Astrocyte of the cerebellum (primary cell): Measurements from ENCODE around the gene SPC25.

Experiments
- DNase-seq: peaks from one replicate; pipeline ENCODE4 v3.0.0-alpha.2; 2011; ENCODE audit warnings: low read depth
- H3K4me3 ChIP-seq: 2 replicates; pipeline ENCODE4 v1.5.1; 2011; ENCODE audit warnings: mild to moderate bottlenecking, low read depth, low read length, moderate library complexity
- in situ Hi-C: cut with HindIII; loops from 2 replicates; pipeline ENCODE4 v1.10.0; 2017; ENCODE audit warnings: low sequenced_read_pairs
- TF ChIP-seq, protein P1 (sequence below): IDR thresholded peaks from 2 replicates; pipeline ENCODE4 v1.5.1; 2012; ENCODE audit warnings: low read length, low read depth, moderate library complexity, mild to moderate bottlenecking; ENCODE audit errors: missing control alignments

The SPC25 gene

DNA sequence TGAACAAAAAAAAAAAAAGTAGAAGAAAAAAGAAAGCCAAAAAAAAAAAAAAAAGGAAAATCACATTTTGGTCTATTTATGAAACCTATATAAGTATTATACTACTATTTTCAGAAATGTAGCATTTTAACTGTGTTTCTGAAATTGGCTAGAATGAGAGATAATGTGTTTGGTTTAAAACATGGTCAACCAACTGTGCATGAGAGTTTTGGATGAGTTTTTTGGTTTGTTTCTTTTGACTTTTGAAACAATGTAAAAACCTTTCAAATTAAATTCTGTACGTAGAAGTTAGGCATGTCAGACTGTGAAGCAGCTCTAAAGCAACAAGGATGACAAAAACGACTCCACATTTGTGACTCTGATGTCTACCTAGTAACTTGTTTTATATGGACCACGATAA lies 34.6 kb downstream of the SPC25 start:
- DNase-seq, result no peak
- in situ Hi-C loops, result no loop called here
- TF ChIP-seq, protein P1, sequence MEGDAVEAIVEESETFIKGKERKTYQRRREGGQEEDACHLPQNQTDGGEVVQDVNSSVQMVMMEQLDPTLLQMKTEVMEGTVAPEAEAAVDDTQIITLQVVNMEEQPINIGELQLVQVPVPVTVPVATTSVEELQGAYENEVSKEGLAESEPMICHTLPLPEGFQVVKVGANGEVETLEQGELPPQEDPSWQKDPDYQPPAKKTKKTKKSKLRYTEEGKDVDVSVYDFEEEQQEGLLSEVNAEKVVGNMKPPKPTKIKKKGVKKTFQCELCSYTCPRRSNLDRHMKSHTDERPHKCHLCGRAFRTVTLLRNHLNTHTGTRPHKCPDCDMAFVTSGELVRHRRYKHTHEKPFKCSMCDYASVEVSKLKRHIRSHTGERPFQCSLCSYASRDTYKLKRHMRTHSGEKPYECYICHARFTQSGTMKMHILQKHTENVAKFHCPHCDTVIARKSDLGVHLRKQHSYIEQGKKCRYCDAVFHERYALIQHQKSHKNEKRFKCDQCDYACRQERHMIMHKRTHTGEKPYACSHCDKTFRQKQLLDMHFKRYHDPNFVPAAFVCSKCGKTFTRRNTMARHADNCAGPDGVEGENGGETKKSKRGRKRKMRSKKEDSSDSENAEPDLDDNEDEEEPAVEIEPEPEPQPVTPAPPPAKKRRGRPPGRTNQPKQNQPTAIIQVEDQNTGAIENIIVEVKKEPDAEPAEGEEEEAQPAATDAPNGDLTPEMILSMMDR, result no peak
- H3K4me3 ChIP-seq, result no peak overlapping the region

DNA sequence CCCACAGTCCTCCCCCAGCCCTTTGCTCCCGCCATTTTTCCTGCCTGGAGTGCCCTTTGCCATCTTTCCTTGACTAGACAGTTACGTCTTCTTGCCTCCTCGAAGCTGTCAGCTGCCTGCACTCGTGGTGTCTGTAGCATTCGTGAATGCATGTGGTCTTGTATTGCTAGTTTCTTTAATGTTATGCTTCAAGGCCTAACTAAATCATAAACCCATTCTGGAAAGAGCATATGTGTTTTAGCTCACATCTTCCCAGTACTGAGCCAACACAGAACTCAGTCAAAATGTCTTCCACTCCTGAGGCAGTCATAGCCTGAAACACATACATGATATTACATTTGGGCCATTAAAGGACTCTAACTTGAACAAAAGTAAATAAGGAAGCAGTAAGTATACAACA lies 35.6 kb downstream of the SPC25 start:
- no peak for DNase-seq
- H3K4me3 ChIP-seq, result no peak overlapping the region
- TF ChIP-seq, protein P1, result no peak
- in situ Hi-C loops, result no loop called here

DNA sequence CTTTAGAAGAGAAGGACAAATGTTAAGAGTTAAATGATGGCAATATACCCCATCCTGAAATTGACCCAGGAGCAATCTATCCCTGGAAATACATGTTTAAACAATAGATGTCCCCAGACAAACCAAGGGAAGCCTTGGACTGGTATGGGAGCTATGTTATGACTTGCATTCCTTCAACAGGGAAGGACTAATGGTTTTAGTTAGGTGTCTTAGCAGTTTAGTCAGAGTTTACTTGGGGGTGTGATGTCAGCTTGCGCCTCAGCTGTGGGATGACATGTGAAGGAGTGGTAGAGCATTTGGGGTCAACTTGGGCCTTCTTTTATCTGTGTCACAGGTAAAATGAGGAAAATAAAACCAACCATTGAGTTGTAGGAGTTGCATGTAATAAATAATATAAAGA lies 36.8 kb downstream of the SPC25 start:
- no peak for DNase-seq
- no peak overlapping the region for H3K4me3 ChIP-seq
- in situ Hi-C loops, result no loop called here
- TF ChIP-seq, protein P1, result no peak

DNA sequence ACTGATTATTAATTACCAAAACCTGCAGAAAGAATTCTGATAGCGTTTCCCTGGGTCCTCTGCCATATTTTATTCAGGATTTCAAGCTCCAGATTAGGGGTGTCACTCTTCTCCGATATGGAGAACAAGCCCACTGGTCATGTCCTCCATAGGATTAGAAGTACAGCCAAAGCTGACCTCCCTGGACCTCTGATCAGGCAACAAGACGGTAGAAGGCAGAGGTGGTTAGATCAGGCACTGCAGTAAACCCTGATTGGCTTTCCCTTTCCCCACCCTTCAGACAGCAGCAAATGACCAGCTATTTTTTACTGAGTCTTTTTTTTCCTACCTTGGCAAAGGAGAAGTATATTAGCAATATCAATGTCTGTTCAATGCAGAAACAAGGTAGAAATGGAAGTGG lies 37.7 kb downstream of the SPC25 start:
- H3K4me3 ChIP-seq, result no peak overlapping the region
- TF ChIP-seq, protein P1, result no peak
- no peak for DNase-seq
- in situ Hi-C loops, result no loop called here

DNA sequence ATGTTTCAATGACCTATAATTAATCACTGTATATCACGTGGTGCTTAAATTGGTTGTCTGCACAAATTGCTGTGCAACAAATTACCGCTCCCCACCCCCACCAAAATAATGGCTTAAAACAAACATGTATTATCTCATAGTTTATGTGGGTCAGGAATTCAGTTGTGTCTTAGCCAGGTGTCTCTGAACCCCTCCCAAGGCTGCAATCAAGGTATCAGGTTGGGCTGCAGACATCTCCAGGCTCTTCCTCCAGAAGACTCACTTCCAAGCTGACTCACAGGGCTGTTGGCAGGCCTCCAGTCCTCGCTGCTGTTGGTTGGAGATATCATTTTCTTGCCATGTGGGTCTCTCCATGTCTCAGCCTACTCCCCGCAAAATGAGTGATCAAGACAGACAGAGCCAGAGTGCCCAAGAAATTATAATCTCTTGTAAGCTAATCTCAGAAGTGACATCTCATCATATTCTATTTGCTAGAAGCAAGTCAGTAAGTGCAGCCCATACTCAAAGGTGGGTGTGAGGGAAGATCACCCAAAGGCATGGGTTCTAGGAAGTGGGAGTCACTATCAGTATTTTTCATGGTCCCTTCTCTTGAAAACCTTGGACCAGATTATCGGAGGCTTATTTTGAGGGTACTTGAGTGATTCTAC lies 38.4 kb downstream of the SPC25 start:
- TF ChIP-seq, protein P1, result no peak
- in situ Hi-C loops, result no loop called here
- peak; percentile 69 for DNase-seq
- no peak overlapping the region for H3K4me3 ChIP-seq

DNA sequence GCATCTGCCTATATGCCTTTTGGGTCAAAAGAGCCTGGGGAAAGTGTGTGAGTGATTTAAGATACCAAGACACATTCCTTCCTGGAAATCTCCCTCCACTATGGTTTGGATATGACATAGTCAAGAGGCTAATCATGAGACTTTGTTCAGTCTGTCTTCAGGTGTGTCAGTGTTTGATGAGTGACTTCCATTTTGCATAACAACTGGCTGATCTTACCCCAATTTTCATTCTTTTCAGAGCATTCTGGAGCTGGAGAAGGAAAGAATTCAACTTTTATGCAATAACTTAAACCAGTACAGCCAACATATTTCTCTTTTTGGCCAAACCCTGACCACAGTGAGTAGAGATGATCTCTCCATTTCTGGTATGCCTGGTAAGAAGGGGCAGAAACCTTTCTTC lies 39.4 kb downstream of the SPC25 start:
- in situ Hi-C loops, result no loop called here
- no peak for DNase-seq
- no peak overlapping the region for H3K4me3 ChIP-seq
- TF ChIP-seq, protein P1, result no peak
